CD14-positive monocyte (primary cell): ENCODE data around the gene SERPINB13. TPM values are rescaled to one million over a fixed set of nuclear protein-coding genes. Genes with fewer than 3 reads are reported as not detected.

Source experiments
- DNase-seq, 3 donors: peaks; one replicate each; pipeline ENCODE4 v3.0.0-alpha.2; 2011 to 2022
- H2AFZ ChIP-seq: 2 replicates; pipeline ENCODE4 v1.6.0; 2012; ENCODE audit warnings: mild to moderate bottlenecking, low read depth, low read length, inconsistent platforms; ENCODE audit not compliant: insufficient read depth, poor library complexity, severe bottlenecking
- H3K27ac ChIP-seq, 2 donors: 1 replicate in 1 of 2; 2 replicates in 1 of 2; pipeline ENCODE4 v1.5.1; 2012 to 2013; ENCODE audit warnings: low read length in 2 of 2, control low read depth in 1 of 2, inconsistent platforms in 1 of 2, low read depth in 1 of 2, mild to moderate bottlenecking in 1 of 2
- H3K27me3 ChIP-seq, 2 donors: one replicate each; pipeline versions ENCODE4 v1.6.0 to v1.6.1; 2011 to 2013; ENCODE audit warnings: low read length in 2 of 2; ENCODE audit not compliant: control insufficient read depth in 2 of 2, insufficient read depth in 2 of 2
- H3K36me3 ChIP-seq, 2 donors: replicated peaks in 1 of 2; 1 replicate in 1 of 2; 2 replicates in 1 of 2; pipeline versions ENCODE4 v1.5.1 to v1.6.1; 2012 to 2013; ENCODE audit warnings: low read length in 2 of 2, control low read depth in 1 of 2, inconsistent platforms in 1 of 2, mild to moderate bottlenecking in 1 of 2; ENCODE audit not compliant: insufficient read depth in 2 of 2, control insufficient read depth in 1 of 2
- H3K4me1 ChIP-seq, 2 donors: 1 replicate in 1 of 2; 2 replicates in 1 of 2; pipeline versions ENCODE4 v1.5.1 to v1.6.1; 2012 to 2013; ENCODE audit warnings: low read length in 2 of 2, control low read depth in 1 of 2, inconsistent platforms in 1 of 2, mild to moderate bottlenecking in 1 of 2, moderate library complexity in 1 of 2; ENCODE audit not compliant: insufficient read depth in 2 of 2, control insufficient read depth in 1 of 2
- H3K4me2 ChIP-seq: replicated peaks from 2 replicates; pipeline ENCODE3; 2012; ENCODE audit warnings: low read length, moderate library complexity, mild to moderate bottlenecking; ENCODE audit not compliant: poor library complexity, severe bottlenecking; ENCODE audit errors: extremely low read depth
- H3K4me3 ChIP-seq, 3 experiments: fragments of 200-600 bp in 1 of 3; sonication (generic) in 1 of 3; replicated peaks in 1 of 3; 1 replicate in 2 of 3; 2 replicates in 1 of 3; pipeline ENCODE4 v1.5.1; 2011 to 2013; ENCODE audit warnings: low read length in 3 of 3, mild to moderate bottlenecking in 3 of 3, control low read depth in 2 of 3, low read depth in 2 of 3, inconsistent platforms in 1 of 3, moderate library complexity in 1 of 3
- H3K79me2 ChIP-seq: 2 replicates; pipeline ENCODE4 v1.6.0; 2012; ENCODE audit warnings: mild to moderate bottlenecking, control low read depth, inconsistent platforms, low read length, moderate library complexity; ENCODE audit not compliant: insufficient read depth
- H3K9ac ChIP-seq: 2 replicates; pipeline ENCODE4 v1.6.0; 2017; ENCODE audit warnings: low read length, mild to moderate bottlenecking; ENCODE audit not compliant: insufficient read depth, poor library complexity, severe bottlenecking
- H3K9me3 ChIP-seq, 2 donors: replicated peaks in 1 of 2; 1 replicate in 1 of 2; 2 replicates in 1 of 2; pipeline versions ENCODE4 v1.5.1 to v1.6.1; 2012 to 2013; ENCODE audit warnings: low read length in 2 of 2, control low read depth in 1 of 2; ENCODE audit not compliant: control insufficient read depth in 1 of 2, insufficient read depth in 1 of 2
- H4K20me1 ChIP-seq: 2 replicates; pipeline ENCODE4 v1.6.0; 2012; ENCODE audit warnings: mild to moderate bottlenecking, low read length, control low read depth, moderate library complexity; ENCODE audit not compliant: insufficient read depth
- H3K27ac Mint-ChIP-seq, 7 donors: one replicate each; pipeline ENCODE4 v1.8.0; 2020; ENCODE audit warnings: mild to moderate bottlenecking in 7 of 7, mixed read lengths in 7 of 7, moderate library complexity in 6 of 7, inconsistent platforms in 2 of 7
- H3K27me3 Mint-ChIP-seq, 3 donors: one replicate each; pipeline ENCODE4 v1.8.0; 2021 to 2022; ENCODE audit warnings: low read depth in 3 of 3, mild to moderate bottlenecking in 3 of 3, mixed read lengths in 3 of 3, moderate library complexity in 3 of 3, inconsistent platforms in 1 of 3
- H3K36me3 Mint-ChIP-seq, 2 donors: one replicate each; pipeline ENCODE4 v1.8.0; 2020; ENCODE audit warnings: mixed read lengths in 2 of 2, inconsistent platforms in 1 of 2, mild to moderate bottlenecking in 1 of 2
- H3K4me1 Mint-ChIP-seq: one replicate; pipeline ENCODE4 v1.8.0; 2020; ENCODE audit warnings: mild to moderate bottlenecking, mixed read lengths
- H3K4me3 Mint-ChIP-seq, 2 donors: one replicate each; pipeline ENCODE4 v1.8.0; 2020; ENCODE audit warnings: mild to moderate bottlenecking in 2 of 2, mixed read lengths in 2 of 2, moderate library complexity in 1 of 2
- H3K9me3 Mint-ChIP-seq, 7 donors: one replicate each; pipeline ENCODE4 v1.8.0; 2020 to 2022; ENCODE audit warnings: mixed read lengths in 7 of 7, mild to moderate bottlenecking in 6 of 7, moderate library complexity in 6 of 7, inconsistent platforms in 2 of 7
- WGBS: methylation state at CpG from one replicate; pipeline ENCODE4 v1.1.5; 2013; ENCODE audit warnings: missing lambda C conversion rate; ENCODE audit not compliant: insufficient coverage; 5-methylcytosine and 5-hydroxymethylcytosine counted together
- intact Hi-C, 2 donors: fragments of 100-400 bp; cut with micrococcal nuclease; formaldehyde crosslinking; loops; one replicate each; pipeline versions ENCODE4 v1.15.0 to v1.15.1; 2023
- polyA plus RNA-seq, 3 donors: library from polyadenylated mRNA; depleted of rRNA in 1 of 3; unstranded in 2 of 3; stranded (reverse) in 1 of 3; fragments of 300-500 nt in 2 of 3; fragments of >200 nt in 1 of 3; fragmentation: Illumina TruSeq in 2 of 3; gene quantifications; 1 replicate in 2 of 3; 2 replicates in 1 of 3; pipeline ENCODE4 v1.2.3, GENCODE V29; 2012 to 2021
- TF ChIP-seq, protein P1 (sequence below): fragments of 200-600 bp; IDR thresholded peaks from one replicate; pipeline ENCODE4 v1.8.0; 2022; ENCODE audit warnings: antibody characterized with exemption, mild to moderate bottlenecking

The SERPINB13 gene
- polyA plus RNA-seq, 3 donors, result not detected

DNA sequence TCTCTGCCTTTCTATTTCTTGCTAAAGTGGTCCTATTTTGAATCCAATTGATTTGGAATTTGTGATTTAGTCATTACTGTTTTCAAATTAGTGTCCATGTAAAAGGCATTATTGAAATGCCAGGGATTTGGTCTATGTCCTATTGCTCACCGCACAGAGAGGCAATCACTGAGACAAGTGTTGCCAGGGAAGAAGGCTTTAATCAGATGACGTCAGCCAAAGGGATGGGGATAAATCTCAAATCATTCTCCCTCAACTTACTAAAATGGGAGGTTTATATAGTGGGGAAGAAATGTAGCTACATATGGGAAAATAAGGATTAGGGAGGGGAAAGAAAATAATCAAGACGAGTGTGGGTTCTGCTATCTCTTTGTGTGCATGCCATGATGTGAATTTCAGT is 35.4 kb upstream of the SERPINB13 start:
- Mint-ChIP-seq H3K9me3 (no peaks in the 10 kb centered on the region), H3K27me3 (peaks cover 0 to 2% (median under 1%) of the 10 kb centered on the region in 3 donors), H3K36me3 (no peaks in the 10 kb centered on the region), H3K4me3 (no peak overlapping the region), H3K4me1 (peaks cover 11% of the 10 kb centered on the region), H3K27ac (no peak overlapping the region)
- Histone ChIP-seq H3K27ac (no peak overlapping the region), H3K27me3 (no peaks in the 10 kb centered on the region), H3K4me3 (no peak overlapping the region), H3K9me3 (no peaks in the 10 kb centered on the region), H3K4me1 (peaks cover 14 to 15% of the 10 kb centered on the region in 2 donors), H3K9ac (no peak overlapping the region), H3K36me3 (no peaks in the 10 kb centered on the region), H2AFZ (no peak overlapping the region), H4K20me1 (no peaks in the 10 kb centered on the region), H3K4me2 (no peak overlapping the region), H3K79me2 (no peaks in the 10 kb centered on the region)
- intact Hi-C loops, result no loop called here
- DNase-seq, result no peak
- TF ChIP-seq, protein P1, sequence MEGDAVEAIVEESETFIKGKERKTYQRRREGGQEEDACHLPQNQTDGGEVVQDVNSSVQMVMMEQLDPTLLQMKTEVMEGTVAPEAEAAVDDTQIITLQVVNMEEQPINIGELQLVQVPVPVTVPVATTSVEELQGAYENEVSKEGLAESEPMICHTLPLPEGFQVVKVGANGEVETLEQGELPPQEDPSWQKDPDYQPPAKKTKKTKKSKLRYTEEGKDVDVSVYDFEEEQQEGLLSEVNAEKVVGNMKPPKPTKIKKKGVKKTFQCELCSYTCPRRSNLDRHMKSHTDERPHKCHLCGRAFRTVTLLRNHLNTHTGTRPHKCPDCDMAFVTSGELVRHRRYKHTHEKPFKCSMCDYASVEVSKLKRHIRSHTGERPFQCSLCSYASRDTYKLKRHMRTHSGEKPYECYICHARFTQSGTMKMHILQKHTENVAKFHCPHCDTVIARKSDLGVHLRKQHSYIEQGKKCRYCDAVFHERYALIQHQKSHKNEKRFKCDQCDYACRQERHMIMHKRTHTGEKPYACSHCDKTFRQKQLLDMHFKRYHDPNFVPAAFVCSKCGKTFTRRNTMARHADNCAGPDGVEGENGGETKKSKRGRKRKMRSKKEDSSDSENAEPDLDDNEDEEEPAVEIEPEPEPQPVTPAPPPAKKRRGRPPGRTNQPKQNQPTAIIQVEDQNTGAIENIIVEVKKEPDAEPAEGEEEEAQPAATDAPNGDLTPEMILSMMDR, result no peak
- WGBS, result 100% methylated on average over 1 of the region's 3 CpGs

DNA sequence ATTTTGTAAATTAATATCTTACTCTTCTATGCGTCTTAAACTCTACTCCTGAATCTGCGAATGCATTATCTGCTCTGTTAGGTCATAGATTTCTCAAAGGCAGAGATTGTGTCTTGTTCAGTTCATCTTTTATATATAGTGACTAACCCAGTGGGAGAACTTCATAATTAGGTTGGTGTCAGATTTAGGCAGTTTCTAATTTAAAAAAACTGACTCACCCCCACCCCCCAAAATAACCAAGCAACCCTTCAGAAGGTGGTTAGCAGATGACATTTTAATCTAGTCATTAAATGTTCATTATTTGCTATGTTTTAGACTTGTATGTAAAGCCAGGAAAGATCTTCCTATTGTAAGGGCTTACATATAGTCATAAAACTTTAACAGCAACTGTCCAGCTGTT is 34.6 kb upstream of the SERPINB13 start:
- Histone ChIP-seq H3K4me2 (no peak overlapping the region), H3K9me3 (no peaks in the 10 kb centered on the region), H2AFZ (no peak overlapping the region), H4K20me1 (no peaks in the 10 kb centered on the region), H3K27me3 (no peaks in the 10 kb centered on the region), H3K9ac (no peak overlapping the region), H3K27ac (peak overlapping the region in 1 of 2 donors; percentile 12), H3K36me3 (no peaks in the 10 kb centered on the region), H3K4me1 (peaks cover 14 to 15% of the 10 kb centered on the region in 2 donors), H3K79me2 (no peaks in the 10 kb centered on the region), H3K4me3 (no peak overlapping the region)
- no peak overlapping the region for H3K4me3 Mint-ChIP-seq
- H3K36me3 Mint-ChIP-seq, result no peaks in the 10 kb centered on the region
- intact Hi-C loops, result no loop called here
- DNase-seq, result no peak
- peaks cover 11% of the 10 kb centered on the region for H3K4me1 Mint-ChIP-seq
- H3K27me3 Mint-ChIP-seq, result no peaks in the 10 kb centered on the region
- H3K9me3 Mint-ChIP-seq, result no peaks in the 10 kb centered on the region
- TF ChIP-seq, protein P1, result no peak
- WGBS, result no CpG with 5 or more reads among the region's 2 CpGs
- no peak overlapping the region for H3K27ac Mint-ChIP-seq
